LoVo (cell line): Measurements from ENCODE around the gene GPHA2.
"Not testable (repeated sequence)": the region's sequence is repeated elsewhere in the genome, so short reads cannot be mapped to it uniquely, and the experiment has no call there.

ENCODE experiments used
- DNase-seq: peaks from one replicate; pipeline ENCODE4 v3.0.0-alpha.2; 2016; ENCODE audit warnings: low spot score

The GPHA2 gene, protein sequence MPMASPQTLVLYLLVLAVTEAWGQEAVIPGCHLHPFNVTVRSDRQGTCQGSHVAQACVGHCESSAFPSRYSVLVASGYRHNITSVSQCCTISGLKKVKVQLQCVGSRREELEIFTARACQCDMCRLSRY

DNA sequence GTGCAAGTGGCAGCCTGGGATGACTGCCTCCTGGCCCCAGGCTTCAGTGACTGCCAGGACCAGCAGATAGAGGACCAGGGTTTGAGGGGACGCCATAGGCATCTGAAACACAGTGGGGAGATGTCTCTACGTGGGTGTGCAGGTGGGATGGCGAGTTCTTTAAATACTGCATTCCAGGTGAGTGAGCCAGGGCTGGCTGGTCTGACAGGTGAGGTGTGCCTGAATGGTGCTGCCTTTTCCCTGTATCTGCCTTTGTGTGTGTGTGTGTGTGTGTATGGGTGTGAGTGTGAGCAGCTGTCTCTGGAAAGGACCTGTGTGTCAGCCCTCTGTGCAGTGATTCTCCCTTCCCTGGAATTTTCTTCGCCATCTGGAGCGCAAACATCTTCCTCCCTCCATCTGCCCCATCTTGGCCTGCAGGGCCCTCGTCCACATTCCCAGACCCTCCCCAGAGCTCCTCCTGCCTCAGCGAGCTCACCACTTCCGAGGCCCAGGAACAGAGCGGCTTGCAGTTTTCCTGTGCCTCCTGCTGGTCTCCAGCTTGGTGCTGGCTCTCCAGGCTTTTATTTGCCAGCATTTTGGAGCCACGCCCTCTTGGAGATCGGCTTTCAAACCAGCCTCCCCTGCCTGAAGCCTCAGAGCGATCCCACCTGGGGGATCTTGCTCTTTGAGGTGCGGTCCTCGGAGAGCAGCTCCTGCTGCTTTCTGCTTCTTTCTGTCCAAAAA is at the start of gene GPHA2:
TSS of gene GPHA2 (minus strand) at position 535 of the 723 bp plus-strand sequence. CDS start at position 102, 433 bp downstream.
- no peak for DNase-seq

DNA sequence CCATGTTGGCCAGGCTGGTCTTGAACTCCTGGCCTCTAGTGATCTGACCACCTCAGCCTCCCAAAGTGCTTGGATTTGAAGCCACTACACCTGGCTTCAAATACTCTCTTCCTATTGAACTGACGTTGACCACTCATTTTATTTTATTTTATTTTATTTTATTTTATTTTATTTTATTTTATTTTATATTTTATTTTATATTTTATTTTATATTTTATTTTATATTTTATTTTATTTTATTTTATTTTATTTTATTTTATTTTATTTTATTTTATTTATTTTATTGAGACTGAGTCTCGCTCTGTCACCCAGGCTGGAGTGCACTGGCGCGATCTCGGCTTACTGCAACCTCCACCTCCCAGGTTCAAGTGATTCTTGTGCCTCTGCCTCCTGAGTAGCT is 47.6 kb upstream of the GPHA2 start:
- DNase-seq = not testable (repeated sequence)

DNA sequence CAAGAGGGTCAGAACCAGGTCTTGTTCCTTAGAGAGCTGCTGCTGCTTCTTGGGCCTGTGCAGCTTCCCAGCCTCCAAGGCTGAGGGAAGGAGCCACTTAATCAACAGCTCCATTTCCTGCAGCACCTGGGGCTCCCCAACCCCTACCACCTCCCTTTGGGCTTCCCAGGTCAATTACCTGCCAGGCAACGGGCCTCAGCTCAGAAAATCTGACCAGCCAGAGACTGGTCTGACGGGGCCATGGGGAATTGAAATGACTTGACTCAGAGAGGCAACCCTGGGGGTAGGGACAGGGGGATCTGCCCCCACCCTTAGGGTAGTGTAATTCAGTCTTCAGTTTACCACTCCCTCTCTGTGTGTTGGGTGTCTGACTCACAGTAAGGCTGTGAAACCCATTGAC is 41.0 kb upstream of the GPHA2 start:
- no peak for DNase-seq

GRCh38 chr11:64974124-64974523 is 38.4 kb upstream of the GPHA2 start:
- no peak for DNase-seq

DNA sequence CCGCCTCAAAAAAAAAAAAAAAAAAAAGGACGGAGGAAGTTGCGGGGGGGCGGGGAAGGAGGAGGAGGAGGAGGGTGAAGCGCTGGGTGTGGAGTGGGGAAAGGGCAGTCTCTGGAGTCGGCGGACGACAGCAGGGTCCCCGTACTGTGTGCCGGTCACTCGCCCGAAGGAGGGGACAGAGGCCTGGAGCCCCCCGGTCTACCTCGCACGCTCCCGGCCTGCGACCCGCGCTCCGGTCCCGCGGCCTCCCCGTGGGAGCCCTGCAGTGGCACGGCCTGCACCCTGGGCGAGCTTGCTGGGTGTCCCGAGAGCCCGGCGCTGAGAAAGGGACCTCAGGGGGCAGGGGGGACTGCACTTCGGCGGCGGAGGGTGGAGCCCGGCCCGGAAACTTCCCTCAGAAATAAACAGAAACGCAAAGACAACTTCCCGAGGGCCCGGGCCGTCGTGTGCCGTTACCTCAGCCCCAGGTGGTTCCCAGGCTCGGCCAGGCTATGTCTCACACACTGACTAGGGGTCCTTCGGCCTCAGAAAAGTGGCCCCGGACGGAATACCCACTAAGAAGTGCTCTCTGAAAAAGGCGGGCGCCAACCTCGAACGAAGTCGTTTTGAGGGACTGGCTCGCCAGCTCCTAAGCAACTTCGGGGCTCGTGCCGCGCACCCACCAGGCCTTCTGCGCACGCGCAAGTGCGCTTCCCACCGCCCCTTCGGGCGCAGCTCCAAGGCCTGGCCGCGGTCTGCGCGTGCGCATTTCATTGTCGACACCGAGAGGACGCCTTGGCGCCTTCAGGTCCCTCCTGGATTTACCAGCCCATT is 35.9 kb upstream of the GPHA2 start, which contains the start of gene MAJIN:
TSS of gene MAJIN (minus strand) at position 688 of the 813 bp plus-strand sequence. CDS start 12,703 bp downstream, outside the sequence.
- no peak for DNase-seq

DNA sequence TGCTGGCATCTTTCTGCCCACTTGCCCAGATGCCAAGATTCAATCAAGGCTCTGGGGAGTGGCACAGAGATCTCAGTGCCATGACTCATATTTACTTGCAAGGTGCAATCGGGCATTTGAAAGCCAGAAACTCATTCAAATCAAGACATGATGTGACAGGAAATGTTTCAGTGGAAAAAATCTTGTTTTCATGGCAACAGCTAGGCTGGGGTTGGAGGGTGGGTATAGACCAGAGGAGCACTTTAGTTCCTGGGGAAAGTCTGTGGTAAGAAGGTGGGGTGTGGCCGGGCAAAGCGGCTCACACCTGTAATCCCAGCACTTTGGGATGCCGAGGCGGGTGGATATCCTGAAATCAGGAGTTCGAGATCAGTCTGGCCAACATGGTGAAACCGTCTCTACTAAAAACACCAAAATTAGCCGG is 35.0 kb upstream of the GPHA2 start:
- peak; percentile 50 for DNase-seq

DNA sequence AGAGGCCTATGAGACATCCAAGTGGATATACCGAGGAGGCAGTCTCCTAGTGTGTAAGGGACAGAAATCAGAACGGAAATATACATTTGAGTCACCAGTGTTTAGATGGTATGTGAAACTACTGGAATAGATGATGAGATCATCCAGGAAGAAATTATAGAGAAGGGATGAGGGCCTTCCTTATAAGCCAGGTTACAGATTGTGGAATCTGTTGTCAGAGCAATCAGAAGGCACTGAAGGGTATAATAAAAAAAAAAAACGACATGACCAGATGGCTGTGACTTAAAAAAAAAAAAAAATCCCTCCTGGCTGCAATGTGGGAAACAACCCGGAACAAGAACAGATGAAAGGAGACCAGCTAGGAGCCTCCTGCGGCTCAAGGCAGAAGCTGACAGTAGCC is 33.5 kb upstream of the GPHA2 start:
- peak; percentile 27 for DNase-seq

GRCh38 chr11:64967375-64967774 is 31.7 kb upstream of the GPHA2 start:
- no peak for DNase-seq

- DNase-seq = no peak
These were observed 27.5 kb upstream of the GPHA2 start for GRCh38 chr11:64963072-64963631.

DNA sequence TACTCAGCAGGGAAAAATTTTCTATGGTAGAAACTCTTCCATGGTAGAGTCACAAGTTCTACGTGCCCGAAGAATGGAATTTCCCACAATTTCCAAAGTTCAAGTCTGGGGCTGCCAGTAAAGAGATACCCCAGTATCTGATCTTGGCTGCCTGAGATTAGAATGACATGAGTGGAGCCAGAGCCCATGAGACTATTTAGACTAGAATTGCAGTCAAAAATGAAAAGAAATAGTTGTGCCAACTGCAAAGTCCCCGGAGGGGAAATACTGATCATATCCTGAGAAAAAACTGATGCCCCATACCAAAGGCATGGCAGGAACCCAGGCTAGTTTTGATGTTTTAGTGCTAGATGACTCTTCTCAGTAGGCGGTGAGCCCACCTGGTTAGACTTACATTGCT is 25.0 kb upstream of the GPHA2 start:
- DNase-seq = no peak

DNA sequence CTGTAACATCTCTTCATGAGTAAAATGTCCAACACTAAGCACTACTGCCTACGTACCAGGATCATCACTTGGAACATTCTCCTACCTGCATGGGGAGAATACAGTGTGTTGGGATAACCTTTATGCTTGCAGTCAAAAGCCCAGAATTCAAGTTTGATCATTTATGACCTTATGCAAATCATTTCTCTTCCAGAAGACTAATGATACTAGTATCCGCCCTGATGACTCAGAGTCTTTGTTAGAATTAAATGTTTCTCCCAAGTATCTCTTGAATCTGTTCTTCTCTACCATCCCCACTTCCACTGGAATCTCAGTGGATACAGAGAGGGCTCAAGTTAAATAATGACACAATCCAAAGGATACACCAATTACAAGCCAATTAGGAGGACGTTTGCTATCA is 23.8 kb upstream of the GPHA2 start:
- DNase-seq = no peak

- DNase-seq = no peak
These were observed 18.5 kb upstream of the GPHA2 start for GRCh38 chr11:64954201-64954600.

DNA sequence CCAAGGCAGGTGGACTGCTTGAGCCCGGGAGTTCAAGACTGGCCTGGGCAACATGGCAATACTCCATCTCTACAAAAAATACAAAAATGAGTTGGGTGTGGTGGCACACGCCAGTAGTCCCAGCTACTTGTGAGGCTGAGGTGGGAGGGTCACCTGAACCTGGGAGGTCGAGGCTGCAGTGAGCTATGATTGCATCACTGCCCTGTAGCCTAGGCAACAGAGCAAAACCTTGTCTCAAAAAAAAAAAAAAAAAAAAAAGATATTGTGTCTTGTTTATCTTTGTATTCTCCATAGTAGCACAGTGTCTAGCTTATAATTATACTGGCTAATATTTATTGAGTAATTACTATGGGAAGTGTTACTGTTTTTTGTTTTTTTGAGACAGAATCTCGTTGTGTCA is 15.8 kb upstream of the GPHA2 start:
- no peak for DNase-seq

DNA sequence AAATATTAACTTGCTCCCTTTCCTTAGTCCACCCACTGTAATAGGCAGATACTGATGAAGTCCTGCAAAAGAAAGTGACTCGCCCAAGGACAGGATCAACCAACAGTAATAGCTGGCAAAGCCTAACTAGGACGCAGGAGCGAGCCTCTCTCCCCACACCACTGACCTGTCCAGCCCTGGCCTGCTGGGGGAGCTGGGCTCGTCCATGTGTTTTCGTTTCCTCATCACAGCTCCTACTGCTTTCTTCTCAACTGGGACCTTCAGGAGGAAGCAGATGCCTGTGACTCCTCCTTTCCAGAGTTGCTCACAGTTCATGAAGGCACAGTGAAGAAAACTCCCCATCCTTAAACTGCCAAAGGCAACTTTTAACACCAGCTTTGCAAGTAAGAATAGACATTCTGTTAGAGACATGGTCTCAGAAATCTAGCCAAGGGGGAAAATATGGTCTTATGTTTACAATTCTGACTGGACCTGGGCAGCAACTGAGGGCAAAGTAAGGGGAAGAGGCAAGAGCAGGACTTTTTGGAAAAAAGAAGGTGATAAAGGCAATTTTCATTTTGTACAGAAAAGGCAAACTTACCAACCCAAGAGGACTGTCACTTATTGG is 11.6 kb upstream of the GPHA2 start:
- no peak for DNase-seq

GRCh38 chr11:64936539-64936938 is 846 bp upstream of the GPHA2 start:
- no peak for DNase-seq

- DNase-seq = no peak
These were observed 873 bp downstream of the GPHA2 start for GRCh38 chr11:64934682-64935358.

DNA sequence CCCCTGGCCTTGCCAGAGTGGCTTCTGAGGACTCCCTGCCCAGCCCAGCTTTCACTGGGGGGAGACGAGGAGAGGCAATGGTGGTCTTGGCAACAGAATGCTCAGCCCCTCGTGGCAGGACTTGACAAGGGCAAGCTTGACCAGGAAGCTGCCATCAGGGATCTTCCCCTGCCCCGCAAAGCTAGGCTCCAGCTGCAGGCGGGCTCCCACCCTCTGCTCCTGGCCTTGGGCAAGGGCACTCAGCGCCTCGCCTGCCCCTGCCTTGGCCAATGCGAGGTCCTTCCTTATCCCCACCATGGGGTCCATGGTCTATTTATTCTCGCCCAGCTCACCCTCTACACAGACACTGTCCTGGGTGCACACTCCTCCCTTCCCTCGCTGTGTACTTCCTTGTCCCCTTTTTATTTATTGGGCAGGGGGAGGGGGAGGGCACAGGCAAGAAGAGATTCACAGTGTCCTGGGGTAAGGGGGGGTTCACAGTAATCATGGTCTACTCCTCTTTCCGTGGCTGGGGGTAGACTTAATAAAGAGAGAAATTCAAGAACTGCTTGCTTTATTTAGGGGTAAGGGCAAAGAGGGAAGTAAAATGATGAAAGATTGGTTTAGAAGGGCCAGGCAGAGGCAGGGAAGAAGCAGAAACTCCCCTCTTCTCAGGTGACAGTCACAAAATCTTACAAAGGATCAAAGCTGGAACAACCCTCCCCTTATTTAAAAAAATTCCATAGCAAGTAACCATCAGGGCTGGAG is 1.6 kb downstream of the GPHA2 start:
- DNase-seq = no peak

DNA sequence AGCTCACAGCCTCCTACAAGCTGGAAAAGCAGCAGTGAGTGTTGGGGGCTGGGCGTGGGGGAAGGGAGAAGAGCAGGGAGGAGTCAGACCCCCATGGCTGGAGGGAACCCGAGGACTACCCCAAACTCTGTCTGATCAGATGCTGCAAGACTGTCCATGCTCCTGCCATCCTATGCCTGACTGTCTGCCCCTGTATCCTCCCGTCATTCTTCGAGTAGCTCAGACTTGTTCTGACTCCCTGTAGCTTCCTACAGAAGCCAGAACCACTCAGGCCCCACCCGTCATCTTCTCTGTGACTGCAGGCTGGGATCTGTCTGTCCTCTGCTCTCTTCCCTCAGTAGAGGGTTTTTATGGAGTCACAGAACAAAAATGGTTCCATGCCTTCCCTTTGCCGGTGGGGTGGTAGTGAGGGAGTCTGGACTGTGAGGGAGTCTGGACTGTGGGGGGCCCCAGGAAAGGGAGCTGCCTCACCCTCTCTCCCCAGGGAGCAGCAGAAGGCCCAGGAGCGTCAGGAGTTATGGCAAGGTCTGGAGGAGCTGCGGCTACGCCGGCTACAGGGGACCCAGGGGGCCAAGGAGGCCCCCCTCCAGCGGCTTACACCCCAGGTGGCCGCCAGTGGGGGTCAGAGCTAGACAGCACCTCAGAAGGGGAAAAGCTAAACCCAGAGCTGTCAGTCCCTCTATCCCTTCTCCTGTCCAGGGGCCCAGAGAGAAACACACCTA is 2.3 kb downstream of the GPHA2 start:
- DNase-seq = no peak

- DNase-seq = no peak
These were observed 3.4 kb downstream of the GPHA2 start for GRCh38 chr11:64932324-64932723.

- no peak for DNase-seq
These were observed 4.4 kb downstream of the GPHA2 start for GRCh38 chr11:64931290-64931689.
